Subcutaneous abdominal adipose tissue (tissue), 5 donors: ENCODE data around the gene RIC1.
"Not testable (repeated sequence)": the region's sequence is repeated elsewhere in the genome, so short reads cannot be mapped to it uniquely, and the experiment has no call there.

ENCODE experiments used
- H3K27ac ChIP-seq: one replicate; pipeline ENCODE4 v1.7.0; 2013; ENCODE audit warnings: low read depth, mild to moderate bottlenecking, inconsistent platforms, low read length, moderate library complexity
- H3K27me3 ChIP-seq, 5 donors: one replicate each; pipeline ENCODE4 v1.7.0; 2013; ENCODE audit warnings: low read length in 5 of 5, inconsistent platforms in 1 of 5; ENCODE audit not compliant: control insufficient read depth in 5 of 5, insufficient read depth in 4 of 5
- H3K36me3 ChIP-seq, 5 donors: one replicate each; pipeline ENCODE4 v1.7.0; 2013; ENCODE audit warnings: low read length in 5 of 5; ENCODE audit not compliant: control insufficient read depth in 5 of 5, insufficient read depth in 5 of 5
- H3K4me1 ChIP-seq, 5 donors: one replicate each; pipeline ENCODE4 v1.7.0; 2013; ENCODE audit warnings: low read length in 5 of 5, mild to moderate bottlenecking in 3 of 5, moderate library complexity in 1 of 5; ENCODE audit not compliant: control insufficient read depth in 5 of 5, insufficient read depth in 5 of 5
- H3K4me3 ChIP-seq, 5 donors: one replicate each; pipeline ENCODE4 v1.7.0; 2013; ENCODE audit warnings: low read length in 5 of 5, low read depth in 1 of 5
- H3K9ac ChIP-seq, 5 donors: one replicate each; pipeline ENCODE4 v1.7.0; 2013; ENCODE audit warnings: low read length in 5 of 5, mild to moderate bottlenecking in 4 of 5, moderate library complexity in 3 of 5
- H3K9me3 ChIP-seq, 5 donors: one replicate each; pipeline ENCODE4 v1.7.0; 2013; ENCODE audit warnings: low read length in 5 of 5; ENCODE audit not compliant: control insufficient read depth in 5 of 5
- donor health status: healthy.
- donor health status: healthy.
- donor health status: healthy.
- donor health status: healthy.
- donor health status: healthy.

RIC1 gene

GRCh38 chr9:5717434-5717833 is 88.5 kb downstream of the RIC1 start:
- not testable (repeated sequence) for H3K9ac ChIP-seq

GRCh38 chr9:5718296-5719032 is 89.6 kb downstream of the RIC1 start:
- Histone ChIP-seq H3K27me3 (no peaks in the 10 kb centered on the region), H3K27ac (no peak overlapping the region), H3K4me1 (no peaks in the 10 kb centered on the region), H3K36me3 (peaks cover 17 to 40% (median 27%) of the 10 kb centered on the region in 5 donors), H3K9me3 (peaks cover 0 to 7% (median 0%) of the 10 kb centered on the region in 5 donors), H3K9ac (no peak overlapping the region), H3K4me3 (no peak overlapping the region)

More at GRCh38 chr9:5717434-5717833, 88.5 kb downstream of the RIC1 start:
- not testable (repeated sequence) for H3K27me3 ChIP-seq, H3K4me1 ChIP-seq, H3K27ac ChIP-seq, H3K9me3 ChIP-seq, H3K4me3 ChIP-seq
- peaks cover 15 to 42% (median 23%) of the 10 kb centered on the region in 5 donors for H3K36me3 ChIP-seq

- Histone ChIP-seq H3K4me3 (no peak overlapping the region), H3K27ac (no peak overlapping the region), H3K4me1 (no peaks in the 10 kb centered on the region), H3K27me3 (no peaks in the 10 kb centered on the region), H3K9ac (no peak overlapping the region), H3K36me3 (peaks cover 17 to 35% (median 27%) of the 10 kb centered on the region in 5 donors), H3K9me3 (peaks cover 0 to 7% (median 0%) of the 10 kb centered on the region in 5 donors)
Measured at GRCh38 chr9:5719100-5719926, 90.4 kb downstream of the RIC1 start.

GRCh38 chr9:5720151-5720550 is 91.2 kb downstream of the RIC1 start:
- Histone ChIP-seq H3K4me1 (no peaks in the 10 kb centered on the region), H3K27me3 (no peaks in the 10 kb centered on the region), H3K27ac (no peak overlapping the region), H3K36me3 (peaks cover 17 to 32% (median 26%) of the 10 kb centered on the region in 5 donors), H3K9ac (no peak overlapping the region), H3K9me3 (peaks cover 0 to 7% (median 0%) of the 10 kb centered on the region in 5 donors), H3K4me3 (no peak overlapping the region)

- peaks cover 16 to 27% (median 22%) of the 10 kb centered on the region in 5 donors for H3K36me3 ChIP-seq
- no peak overlapping the region for H3K9ac ChIP-seq
- no peaks in the 10 kb centered on the region for H3K4me1 ChIP-seq
- H3K27me3 ChIP-seq = no peaks in the 10 kb centered on the region
- H3K27ac ChIP-seq = no peak overlapping the region
- H3K9me3 ChIP-seq = peaks cover 0 to 7% (median 0%) of the 10 kb centered on the region in 5 donors
- H3K4me3 ChIP-seq = no peak overlapping the region
Measured at GRCh38 chr9:5721279-5722087, 92.6 kb downstream of the RIC1 start.

- not testable (repeated sequence) for H3K9ac ChIP-seq
Measured at GRCh38 chr9:5722679-5723078, 93.8 kb downstream of the RIC1 start.

GRCh38 chr9:5735072-5735471 is 106.2 kb downstream of the RIC1 start:
- Histone ChIP-seq H3K9ac (no peak overlapping the region), H3K36me3 (peaks cover 9 to 36% (median 30%) of the 10 kb centered on the region in 5 donors), H3K4me1 (no peaks in the 10 kb centered on the region), H3K27me3 (no peaks in the 10 kb centered on the region), H3K4me3 (no peak overlapping the region), H3K27ac (no peak overlapping the region), H3K9me3 (no peaks in the 10 kb centered on the region)

More at GRCh38 chr9:5722679-5723078, 93.8 kb downstream of the RIC1 start:
- not testable (repeated sequence) for H3K9me3 ChIP-seq, H3K27me3 ChIP-seq, H3K27ac ChIP-seq, H3K4me3 ChIP-seq, H3K4me1 ChIP-seq
- peaks cover 12 to 26% (median 22%) of the 10 kb centered on the region in 5 donors for H3K36me3 ChIP-seq

- Histone ChIP-seq H3K36me3 (peaks cover 9 to 41% (median 32%) of the 10 kb centered on the region in 5 donors), H3K9me3 (no peaks in the 10 kb centered on the region), H3K4me3 (no peak overlapping the region), H3K4me1 (peaks cover 0 to 6% (median 3%) of the 10 kb centered on the region in 5 donors), H3K27ac (no peak overlapping the region), H3K27me3 (no peaks in the 10 kb centered on the region), H3K9ac (no peak overlapping the region)
Measured at GRCh38 chr9:5736563-5737346, 107.8 kb downstream of the RIC1 start.

GRCh38 chr9:5743109-5743508 is 114.2 kb downstream of the RIC1 start:
- H3K4me1 ChIP-seq = peaks cover 0 to 18% (median 7%) of the 10 kb centered on the region in 5 donors
- H3K9ac ChIP-seq = no peak overlapping the region
- no peak overlapping the region for H3K4me3 ChIP-seq
- H3K27me3 ChIP-seq = no peaks in the 10 kb centered on the region
- H3K9me3 ChIP-seq = no peaks in the 10 kb centered on the region
- peaks cover 34 to 57% (median 41%) of the 10 kb centered on the region in 5 donors for H3K36me3 ChIP-seq
- H3K27ac ChIP-seq = no peak overlapping the region
